ENCODE results near the gene GASK1A. TPM values are rescaled to one million over a fixed set of nuclear protein-coding genes. Genes with fewer than 3 reads are reported as not detected.
A peak's percentile ranks its signal among the peaks of the same experiment; 100 is the strongest.

The GASK1A gene
- total RNA-seq, 1 experiment from 2014 or later, result 1.9 TPM

GRCh38 chr3:43004282-43004681 is 25.2 kb downstream of the GASK1A start:
- Histone ChIP-seq H2AFZ (ENCODE audit: low read length) (no peak overlapping the region), H3K4me2 (ENCODE audit: low read length) (0 out of 2 replicates have a peak overlapping the region, but pooled peaks have one; percentile 20), H3K4me3 (ENCODE audit: low read length) (no peak overlapping the region), H4K20me1 (ENCODE audit: low read length) (no peaks in the 10 kb centered on the region), H3K4me1 (ENCODE audit: insufficient read depth, low read length) (peaks cover 19% of the 10 kb centered on the region), H3F3A (ENCODE audit: low read length, unreplicated experiment) (no peaks in the 10 kb centered on the region), H3K9me2 (replicated peaks; ENCODE audit: low read length) (no peaks in the 10 kb centered on the region), H3K36me3 (ENCODE audit: low read depth, low read length) (no peaks in the 10 kb centered on the region), H3K27me3 (ENCODE audit: low read length) (no peaks in the 10 kb centered on the region), H3K27ac (ENCODE audit: low read length) (peak overlapping the region; percentile 31), H3K9ac (ENCODE audit: low read length) (no peak overlapping the region), H3K79me2 (ENCODE audit: low read length) (no peaks in the 10 kb centered on the region), H3K9me3 (ENCODE audit: low read length) (no peaks in the 10 kb centered on the region)
- ATAC-seq (peak; percentile 31; the same call in 1 of the 2 replicates), DNase-seq (peak; percentile 67)
- intact Hi-C loops (cut with micrococcal nuclease), result no loop called here
- TF ChIP-seq EZH2phosphoT487 (IDR thresholded peaks at IDR 0.05; ENCODE audit: borderline replicate concordance, low read length), result no peak
- no peak for TF ChIP-seq EZH2 (IDR thresholded peaks at IDR 0.05; ENCODE audit: low read length, unreplicated experiment)
- TF ChIP-seq CTCF (conservative IDR thresholded peaks at IDR 0.05; ENCODE audit: low read depth, low read length), result no peak
- ChIA-PET CTCF (no interaction called here), POLR2A (ENCODE audit: unreplicated experiment) (no interaction called here)
- BruUV-seq (replicated peaks), result no TSS peak

GRCh38 chr3:43005253-43005652 is 26.1 kb downstream of the GASK1A start:
- CTCF ChIA-PET, result no interaction called here
- BruUV-seq (replicated peaks), result no TSS peak

More at GRCh38 chr3:43005253-43005652, 26.1 kb downstream of the GASK1A start:
- Histone ChIP-seq H3K9ac (ENCODE audit: low read length) (no peak overlapping the region), H3K4me2 (ENCODE audit: low read length) (peak overlapping the region; percentile 20; the same call in 1 of the 2 replicates), H3K4me1 (ENCODE audit: insufficient read depth, low read length) (peaks cover 19% of the 10 kb centered on the region), H3K27me3 (ENCODE audit: low read length) (no peaks in the 10 kb centered on the region), H3K4me3 (ENCODE audit: low read length) (no peak overlapping the region), H3K79me2 (ENCODE audit: low read length) (no peaks in the 10 kb centered on the region), H3K9me2 (replicated peaks; ENCODE audit: low read length) (no peaks in the 10 kb centered on the region), H4K20me1 (ENCODE audit: low read length) (no peaks in the 10 kb centered on the region), H3K9me3 (ENCODE audit: low read length) (no peaks in the 10 kb centered on the region), H2AFZ (ENCODE audit: low read length) (no peak overlapping the region), H3K36me3 (ENCODE audit: low read depth, low read length) (no peaks in the 10 kb centered on the region), H3F3A (ENCODE audit: low read length, unreplicated experiment) (no peaks in the 10 kb centered on the region), H3K27ac (ENCODE audit: low read length) (peak overlapping the region; percentile 31)
- intact Hi-C loops (cut with micrococcal nuclease), result no loop called here
- peak; percentile 53; the same call in 1 of the 2 replicates for ATAC-seq
- DNase-seq, result peak; percentile 49
- no peak for TF ChIP-seq CTCF (conservative IDR thresholded peaks at IDR 0.05; ENCODE audit: low read depth, low read length)
- TF ChIP-seq EZH2 (IDR thresholded peaks at IDR 0.05; ENCODE audit: low read length, unreplicated experiment), result no peak
- TF ChIP-seq EZH2phosphoT487 (IDR thresholded peaks at IDR 0.05; ENCODE audit: borderline replicate concordance, low read length), result no peak
- POLR2A ChIA-PET (ENCODE audit: unreplicated experiment), result no interaction called here
